Stimulated activated CD4-positive, alpha-beta T cell treated with anti-CD3 and anti-CD28 coated beads, Interleukin-4, amount 100 ng/mL, for 48 hours (primary cell): ENCODE measurements around the gene LRP8.
"Not testable (repeated sequence)": the region's sequence is repeated elsewhere in the genome, so short reads cannot be mapped to it uniquely, and the experiment has no call there.

Experiments used
- DNase-seq, 2 donors: peaks; one replicate each; pipeline ENCODE4 v3.0.0-alpha.2; 2020; ENCODE audit warnings: low read depth in 2 of 2

LRP8 gene

GRCh38 chr1:53284224-53285020 is 43.4 kb downstream of the LRP8 start:
- no peak for DNase-seq

- not testable (repeated sequence) for DNase-seq
These were observed 44.7 kb downstream of the LRP8 start for GRCh38 chr1:53283156-53283555.

GRCh38 chr1:53281133-53281532 is 46.7 kb downstream of the LRP8 start:
- DNase-seq, result no peak

- no peak for DNase-seq
These were observed 47.4 kb downstream of the LRP8 start for GRCh38 chr1:53280496-53280895.

GRCh38 chr1:53279296-53280200 is 48.3 kb downstream of the LRP8 start:
- no peak for DNase-seq

GRCh38 chr1:53278298-53278725 is 49.6 kb downstream of the LRP8 start:
- DNase-seq, result peak; percentile 56 to 70

GRCh38 chr1:53277326-53277725 is 50.5 kb downstream of the LRP8 start:
- no peak for DNase-seq

- DNase-seq, result no peak
These were observed 51.0 kb downstream of the LRP8 start for GRCh38 chr1:53276902-53277281.

- no peak for DNase-seq
These were observed 51.5 kb downstream of the LRP8 start for GRCh38 chr1:53276153-53276901.

- no peak for DNase-seq
These were observed 52.3 kb downstream of the LRP8 start for GRCh38 chr1:53275566-53275965.

GRCh38 chr1:53274541-53275185 is 53.2 kb downstream of the LRP8 start:
- DNase-seq, result no peak

GRCh38 chr1:53274026-53274425 is 53.8 kb downstream of the LRP8 start:
- no peak for DNase-seq

- DNase-seq, result no peak
These were observed 54.3 kb downstream of the LRP8 start for GRCh38 chr1:53273526-53273925.

- DNase-seq, result no peak
These were observed 55.5 kb downstream of the LRP8 start for GRCh38 chr1:53272349-53272748.

GRCh38 chr1:53271446-53272090 is 56.3 kb downstream of the LRP8 start:
- DNase-seq, result no peak

- DNase-seq, result no peak
These were observed 57.0 kb downstream of the LRP8 start for GRCh38 chr1:53270873-53271272.

- no peak for DNase-seq
These were observed 57.8 kb downstream of the LRP8 start for GRCh38 chr1:53270107-53270506.

- DNase-seq, result no peak
These were observed 60.1 kb downstream of the LRP8 start for GRCh38 chr1:53267761-53268160.

GRCh38 chr1:53266038-53266437 is 61.8 kb downstream of the LRP8 start:
- no peak for DNase-seq

GRCh38 chr1:53265581-53265980 is 62.3 kb downstream of the LRP8 start:
- DNase-seq, result no peak

- DNase-seq, result no peak
These were observed 63.8 kb downstream of the LRP8 start for GRCh38 chr1:53264048-53264447.
